OCI-LY1 (cell line): ENCODE results near the gene GRID2IP.

Source experiments
- EZH2 ChIP-seq: fragments of 200-600 bp; sonication (generic), shearing (Covaris generic); IDR thresholded peaks from 2 replicates; pipeline ENCODE4 v1.8.0; 2017; ENCODE audit warnings: borderline replicate concordance, mixed run types, mild to moderate bottlenecking, antibody characterized with exemption, low read length, moderate library complexity, mixed read lengths
- TF ChIP-seq, protein P1 (sequence below): fragments of 200-600 bp; sonication (generic), shearing (Covaris generic); IDR thresholded peaks from 2 replicates; pipeline ENCODE4 v1.5.1; 2017; ENCODE audit warnings: mild to moderate bottlenecking, antibody characterized with exemption, low read length, moderate library complexity, mixed read lengths

DNA sequence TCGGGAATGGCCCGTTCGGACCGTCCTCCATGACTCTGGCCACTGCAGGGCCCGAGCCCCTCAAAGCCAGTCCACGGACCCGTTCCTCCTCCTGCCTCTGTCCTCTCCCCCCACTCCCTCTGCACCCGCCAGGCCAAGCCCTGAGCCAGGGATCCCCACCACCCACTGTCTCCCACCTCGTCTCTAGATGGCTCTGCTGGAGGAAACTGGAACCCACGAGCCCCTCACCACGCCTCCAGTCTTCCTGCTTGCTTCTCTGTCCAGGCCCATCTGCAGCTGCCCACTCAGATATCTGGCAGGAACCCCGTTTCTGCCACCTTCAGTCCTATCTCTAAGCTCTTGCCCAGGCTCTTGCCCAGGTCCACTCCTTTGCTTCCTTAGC lies 24.3 kb downstream of the GRID2IP start:
- TF ChIP-seq, protein P1, sequence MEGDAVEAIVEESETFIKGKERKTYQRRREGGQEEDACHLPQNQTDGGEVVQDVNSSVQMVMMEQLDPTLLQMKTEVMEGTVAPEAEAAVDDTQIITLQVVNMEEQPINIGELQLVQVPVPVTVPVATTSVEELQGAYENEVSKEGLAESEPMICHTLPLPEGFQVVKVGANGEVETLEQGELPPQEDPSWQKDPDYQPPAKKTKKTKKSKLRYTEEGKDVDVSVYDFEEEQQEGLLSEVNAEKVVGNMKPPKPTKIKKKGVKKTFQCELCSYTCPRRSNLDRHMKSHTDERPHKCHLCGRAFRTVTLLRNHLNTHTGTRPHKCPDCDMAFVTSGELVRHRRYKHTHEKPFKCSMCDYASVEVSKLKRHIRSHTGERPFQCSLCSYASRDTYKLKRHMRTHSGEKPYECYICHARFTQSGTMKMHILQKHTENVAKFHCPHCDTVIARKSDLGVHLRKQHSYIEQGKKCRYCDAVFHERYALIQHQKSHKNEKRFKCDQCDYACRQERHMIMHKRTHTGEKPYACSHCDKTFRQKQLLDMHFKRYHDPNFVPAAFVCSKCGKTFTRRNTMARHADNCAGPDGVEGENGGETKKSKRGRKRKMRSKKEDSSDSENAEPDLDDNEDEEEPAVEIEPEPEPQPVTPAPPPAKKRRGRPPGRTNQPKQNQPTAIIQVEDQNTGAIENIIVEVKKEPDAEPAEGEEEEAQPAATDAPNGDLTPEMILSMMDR, result no peak
- no peak for TF ChIP-seq EZH2
